Cardiac muscle cell (in vitro differentiated cells and primary cell): Measurements from ENCODE around the gene MED13L. TPM values are rescaled to one million over a fixed set of nuclear protein-coding genes. Genes with fewer than 3 reads are reported as not detected.

Experiments used
- DNase-seq, 2 donors: peaks; one replicate each; pipeline versions ENCODE4 v3.0.0 to v3.0.0-alpha.2; 2010 to 2017; ENCODE audit warnings: low read depth in 1 of 2, low spot score in 1 of 2
- H3K27ac ChIP-seq: fragments of 200-600 bp; sonication (generic); 2 replicates; pipeline ENCODE4 v1.5.1; 2016
- H3K27me3 ChIP-seq: fragments of 200-600 bp; sonication (generic); 2 replicates; pipeline ENCODE4 v1.6.0; 2016; ENCODE audit warnings: control low read depth
- H3K36me3 ChIP-seq: fragments of 200-600 bp; sonication (generic); 2 replicates; pipeline ENCODE4 v1.5.1; 2016; ENCODE audit warnings: control low read depth
- H3K4me1 ChIP-seq: fragments of 200-600 bp; sonication (generic); 2 replicates; pipeline ENCODE4 v1.8.1; 2017; ENCODE audit warnings: low read depth, mild to moderate bottlenecking, mixed run types
- H3K4me3 ChIP-seq: fragments of 200-600 bp; sonication (generic); 2 replicates; pipeline ENCODE4 v1.5.1; 2016; ENCODE audit warnings: mild to moderate bottlenecking
- H3K9me3 ChIP-seq: fragments of 200-600 bp; sonication (generic); 2 replicates; pipeline ENCODE4 v1.5.1; 2017; ENCODE audit warnings: low read depth, mild to moderate bottlenecking, control low read depth
- polyA plus RNA-seq: library from polyadenylated mRNA; unstranded; fragments of >200 nt; fragmentation: Nextera tagmentation; extraction: Ambion mirVana; gene quantifications from 2 replicates; pipeline ENCODE4 v1.2.1, GENCODE V29; 2016
- total RNA-seq: library from RNA; depleted of rRNA; stranded (reverse); fragments of >200 nt; gene quantifications from 2 replicates; pipeline ENCODE4 v1.2.3, GENCODE V29; 2016
- TF ChIP-seq, protein P1 (sequence below): IDR thresholded peaks from 2 replicates; pipeline ENCODE4 v1.5.1; 2012; ENCODE audit warnings: low read depth, mild to moderate bottlenecking, low read length

The MED13L gene
- total and polyA plus RNA-seq, 2 experiments from 2014 or later = 31.3 to 94.3 TPM

GRCh38 chr12:116165036-116165425 lies 112.5 kb downstream of the MED13L start:
- no peaks in the 10 kb centered on the region for H3K36me3 ChIP-seq
- TF ChIP-seq, protein P1, sequence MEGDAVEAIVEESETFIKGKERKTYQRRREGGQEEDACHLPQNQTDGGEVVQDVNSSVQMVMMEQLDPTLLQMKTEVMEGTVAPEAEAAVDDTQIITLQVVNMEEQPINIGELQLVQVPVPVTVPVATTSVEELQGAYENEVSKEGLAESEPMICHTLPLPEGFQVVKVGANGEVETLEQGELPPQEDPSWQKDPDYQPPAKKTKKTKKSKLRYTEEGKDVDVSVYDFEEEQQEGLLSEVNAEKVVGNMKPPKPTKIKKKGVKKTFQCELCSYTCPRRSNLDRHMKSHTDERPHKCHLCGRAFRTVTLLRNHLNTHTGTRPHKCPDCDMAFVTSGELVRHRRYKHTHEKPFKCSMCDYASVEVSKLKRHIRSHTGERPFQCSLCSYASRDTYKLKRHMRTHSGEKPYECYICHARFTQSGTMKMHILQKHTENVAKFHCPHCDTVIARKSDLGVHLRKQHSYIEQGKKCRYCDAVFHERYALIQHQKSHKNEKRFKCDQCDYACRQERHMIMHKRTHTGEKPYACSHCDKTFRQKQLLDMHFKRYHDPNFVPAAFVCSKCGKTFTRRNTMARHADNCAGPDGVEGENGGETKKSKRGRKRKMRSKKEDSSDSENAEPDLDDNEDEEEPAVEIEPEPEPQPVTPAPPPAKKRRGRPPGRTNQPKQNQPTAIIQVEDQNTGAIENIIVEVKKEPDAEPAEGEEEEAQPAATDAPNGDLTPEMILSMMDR = no peak
- no peaks in the 10 kb centered on the region for H3K27me3 ChIP-seq
- no peak overlapping the region for H3K4me3 ChIP-seq
- peak overlapping the region; percentile 51 for H3K27ac ChIP-seq
- DNase-seq = peak in 1 of 2 donors; percentile 34
- H3K9me3 ChIP-seq = no peaks in the 10 kb centered on the region
- H3K4me1 ChIP-seq = peaks cover 48% of the 10 kb centered on the region

GRCh38 chr12:116164250-116165035 lies 113.0 kb downstream of the MED13L start:
- no peak overlapping the region for H3K4me3 ChIP-seq
- TF ChIP-seq, protein P1 = no peak
- H3K27me3 ChIP-seq = no peaks in the 10 kb centered on the region
- DNase-seq = no peak
- no peaks in the 10 kb centered on the region for H3K36me3 ChIP-seq
- peak overlapping the region; percentile 51 for H3K27ac ChIP-seq
- H3K9me3 ChIP-seq = no peaks in the 10 kb centered on the region
- H3K4me1 ChIP-seq = peaks cover 53% of the 10 kb centered on the region

GRCh38 chr12:116162071-116162470 lies 115.4 kb downstream of the MED13L start:
- no peaks in the 10 kb centered on the region for H3K27me3 ChIP-seq
- DNase-seq = no peak
- no peaks in the 10 kb centered on the region for H3K9me3 ChIP-seq
- peak overlapping the region; percentile 55 for H3K27ac ChIP-seq
- TF ChIP-seq, protein P1 = no peak
- H3K4me1 ChIP-seq = peaks cover 63% of the 10 kb centered on the region
- no peaks in the 10 kb centered on the region for H3K36me3 ChIP-seq
- no peak overlapping the region for H3K4me3 ChIP-seq

GRCh38 chr12:116161588-116161987 lies 115.9 kb downstream of the MED13L start:
- Histone ChIP-seq H3K4me3 (no peak overlapping the region), H3K27ac (peak overlapping the region; percentile 55), H3K36me3 (no peaks in the 10 kb centered on the region), H3K9me3 (no peaks in the 10 kb centered on the region), H3K4me1 (peaks cover 63% of the 10 kb centered on the region), H3K27me3 (no peaks in the 10 kb centered on the region)
- DNase-seq = peak in 1 of 2 donors; percentile 46
- TF ChIP-seq, protein P1 = no peak

GRCh38 chr12:116160883-116161458 lies 116.5 kb downstream of the MED13L start:
- TF ChIP-seq, protein P1 = no peak
- Histone ChIP-seq H3K27me3 (no peaks in the 10 kb centered on the region), H3K9me3 (no peaks in the 10 kb centered on the region), H3K36me3 (no peaks in the 10 kb centered on the region), H3K4me1 (peaks cover 63% of the 10 kb centered on the region), H3K27ac (peak overlapping the region; percentile 55), H3K4me3 (no peak overlapping the region)
- DNase-seq = no peak
